ENCODE data around the gene ZNF536. TPM values are rescaled to one million over a fixed set of nuclear protein-coding genes. Genes with fewer than 3 reads are reported as not detected.

ZNF536 gene
- total RNA-seq, 1 donor from 2014 or later: 0.43 TPM

DNA sequence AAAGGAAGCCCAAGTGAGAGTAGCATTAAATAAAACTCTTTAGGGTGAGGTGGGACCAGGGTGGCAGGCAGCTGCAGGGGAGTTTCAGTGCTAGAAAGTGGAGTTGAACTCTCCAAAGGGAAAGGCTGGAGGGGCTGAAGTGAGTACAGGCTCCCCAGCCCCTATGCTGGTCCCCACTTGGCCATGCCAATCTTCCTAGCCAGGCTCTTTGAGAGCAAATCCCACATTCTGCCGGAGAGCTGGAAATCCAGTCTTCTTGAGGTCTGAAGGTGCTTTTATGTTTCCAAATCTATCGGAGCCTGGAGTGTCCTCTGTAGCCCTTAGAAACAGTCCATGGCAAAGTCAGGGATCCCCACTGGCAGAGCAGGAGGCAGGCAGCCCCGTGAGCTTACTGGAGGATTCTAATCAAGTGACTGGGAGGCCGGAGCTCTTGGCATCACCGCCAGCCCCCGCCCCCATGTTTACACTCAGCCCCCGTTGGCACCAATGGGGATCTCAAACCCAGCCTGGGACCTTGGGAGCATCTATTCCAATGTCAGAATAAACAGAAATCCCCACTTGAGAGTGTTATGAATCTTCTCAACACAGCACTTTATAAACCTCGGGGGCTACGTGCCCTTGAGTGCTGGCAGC is 18.3 kb downstream of the ZNF536 start:
- Mint-ChIP-seq H3K36me3 (ENCODE audit: low read depth, unreplicated experiment) (no peaks in the 10 kb centered on the region), H3K9me3 (ENCODE audit: unreplicated experiment) (no peaks in the 10 kb centered on the region), H3K4me1 (ENCODE audit: low read depth, unreplicated experiment) (peaks cover 23% of the 10 kb centered on the region), H3K4me3 (ENCODE audit: unreplicated experiment) (no peak overlapping the region), H3K27ac (ENCODE audit: unreplicated experiment) (no peak overlapping the region), H3K27me3 (ENCODE audit: low read depth, unreplicated experiment) (peaks cover 75% of the 10 kb centered on the region)
- no peaks in the 10 kb centered on the region for H4K20me1 ChIP-seq (ENCODE audit: insufficient read depth, low read length)
- no peak overlapping the region for H3K27ac ChIP-seq (ENCODE audit: low read depth, low read length)
- no peaks in the 10 kb centered on the region for H3K36me3 ChIP-seq (ENCODE audit: insufficient read depth, low read length)
- peaks cover 6% of the 10 kb centered on the region for H3K9me3 ChIP-seq (ENCODE audit: insufficient read depth, low read depth, low read length)
- H3K4me3 ChIP-seq (ENCODE audit: insufficient read depth, low read depth, low read length): no peak overlapping the region
- H3K4me1 ChIP-seq (ENCODE audit: insufficient read depth, low read length): no peaks in the 10 kb centered on the region
- no peaks in the 10 kb centered on the region for H3K79me2 ChIP-seq (ENCODE audit: insufficient read depth, low read length)
- no peak overlapping the region for H3K9ac ChIP-seq (ENCODE audit: low read length)
- no peaks in the 10 kb centered on the region for H3K27me3 ChIP-seq (ENCODE audit: insufficient read depth, low read length)
- FAIRE-seq: no peak
- TF ChIP-seq EZH2 (IDR thresholded peaks at IDR 0.05; ENCODE audit: insufficient read depth, low read length): no peak
- no peak for TF ChIP-seq CTCF (IDR thresholded peaks at IDR 0.05; ENCODE audit: insufficient read depth, low read depth, low read length)
- H3K4me2 ChIP-seq (ENCODE audit: low read length): no peak overlapping the region
- DNase-seq (ENCODE audit: low read depth): no peak
- no peak overlapping the region for H2AFZ ChIP-seq (ENCODE audit: low read depth, low read length)

- H3K9me3 ChIP-seq (ENCODE audit: insufficient read depth, low read depth, low read length): peaks cover 6% of the 10 kb centered on the region
- H3K4me3 Mint-ChIP-seq (ENCODE audit: unreplicated experiment): no peak overlapping the region
- no peaks in the 10 kb centered on the region for H4K20me1 ChIP-seq (ENCODE audit: insufficient read depth, low read length)
- DNase-seq (ENCODE audit: low read depth) (no peak), FAIRE-seq (no peak)
- no peak overlapping the region for H2AFZ ChIP-seq (ENCODE audit: low read depth, low read length)
- peaks cover 23% of the 10 kb centered on the region for H3K4me1 Mint-ChIP-seq (ENCODE audit: low read depth, unreplicated experiment)
- no peaks in the 10 kb centered on the region for H3K4me1 ChIP-seq (ENCODE audit: insufficient read depth, low read length)
- H3K27ac Mint-ChIP-seq (ENCODE audit: unreplicated experiment): no peak overlapping the region
- H3K4me2 ChIP-seq (ENCODE audit: low read length): no peak overlapping the region
- no peaks in the 10 kb centered on the region for H3K79me2 ChIP-seq (ENCODE audit: insufficient read depth, low read length)
- H3K9ac ChIP-seq (ENCODE audit: low read length): no peak overlapping the region
- H3K27ac ChIP-seq (ENCODE audit: low read depth, low read length): no peak overlapping the region
- no peaks in the 10 kb centered on the region for H3K27me3 ChIP-seq (ENCODE audit: insufficient read depth, low read length)
- no peak for TF ChIP-seq CTCF (IDR thresholded peaks at IDR 0.05; ENCODE audit: insufficient read depth, low read depth, low read length)
- TF ChIP-seq EZH2 (IDR thresholded peaks at IDR 0.05; ENCODE audit: insufficient read depth, low read length): no peak
- H3K36me3 Mint-ChIP-seq (ENCODE audit: low read depth, unreplicated experiment): no peaks in the 10 kb centered on the region
- no peaks in the 10 kb centered on the region for H3K36me3 ChIP-seq (ENCODE audit: insufficient read depth, low read length)
- H3K9me3 Mint-ChIP-seq (ENCODE audit: unreplicated experiment): no peaks in the 10 kb centered on the region
- H3K4me3 ChIP-seq (ENCODE audit: insufficient read depth, low read depth, low read length): no peak overlapping the region
- peaks cover 71% of the 10 kb centered on the region for H3K27me3 Mint-ChIP-seq (ENCODE audit: low read depth, unreplicated experiment)
These were observed 18.9 kb downstream of the ZNF536 start for GRCh38 chr19:30391052-30391451.

Data from astrocyte (in vitro differentiated cells and primary cell).